Measurements from ENCODE around the gene PEF1. TPM values are rescaled to one million over a fixed set of nuclear protein-coding genes. Genes with fewer than 3 reads are reported as not detected.

PEF1 gene
- total and polyA plus RNA-seq, 2 of the 8 experiments (the other 6 are each of a cell fraction or from before 2014, with no cell fraction given): 35.2 to 69.2 TPM

GRCh38 chr1:31647106-31647505 lies 2.4 kb upstream of the PEF1 start:
- no peak overlapping the region for H4K91ac ChIP-seq (replicated peaks; ENCODE audit: insufficient read length, low read length)
- H2AFZ ChIP-seq (ENCODE audit: low read length): no peak overlapping the region
- 83% methylated on average over 2 of the region's 2 CpGs; no CpG with 5 or more reads in 1 of the 2 experiments for WGBS, 2 experiments (ENCODE audit: extremely low coverage in 1 of 2, insufficient coverage in 1 of 2, insufficient read length in 1 of 2, insufficient replicate concordance in 2 of 2, low coverage in 1 of 2, low lambda C conversion rate in 2 of 2, missing lambda C conversion rate in 1 of 2)
- peaks cover 3 to 17% (median 5%) of the 10 kb centered on the region in 4 experiments for H3K4me1 ChIP-seq (replicated peaks in 1 of 4; ENCODE audit: control insufficient read depth in 3 of 4, insufficient read depth in 4 of 4, low read length in 3 of 4)
- H2AK5ac ChIP-seq (ENCODE audit: low read depth, low read length): no peak overlapping the region
- no peak overlapping the region for H4K8ac ChIP-seq (ENCODE audit: extremely low read depth, insufficient read depth, low read length)
- H3K23ac ChIP-seq (ENCODE audit: insufficient read length): no peak overlapping the region
- peaks cover 9% of the 10 kb centered on the region for H3K23me2 ChIP-seq (ENCODE audit: low read depth, low read length)
- H3K36me3 ChIP-seq (ENCODE audit: control insufficient read depth in 2 of 4, insufficient read depth in 4 of 4, low read length in 3 of 4): no peaks in the 10 kb centered on the region
- H2BK15ac ChIP-seq (ENCODE audit: low read length): no peak overlapping the region
- no peak overlapping the region for H3K4ac ChIP-seq (replicated peaks; ENCODE audit: insufficient read length, low read depth, low read length)
- H3K79me2 ChIP-seq (ENCODE audit: control insufficient read depth in 1 of 2, insufficient read depth in 2 of 2, low read length in 2 of 2): peaks cover 3 to 21% of the 10 kb centered on the region in 2 experiments; a peak in 2 of 4 replicates
- no peaks in the 10 kb centered on the region; the same call in 1 of the 2 replicates for H3K79me1 ChIP-seq (ENCODE audit: low read depth, low read length)
- no peak for FAIRE-seq
- no peaks in the 10 kb centered on the region for H3K27me3 ChIP-seq (replicated peaks in 1 of 4; ENCODE audit: control insufficient read depth in 3 of 4, extremely low read depth in 1 of 4, insufficient read depth in 3 of 4, low read length in 3 of 4)
- no peak overlapping the region for H3K56ac ChIP-seq (replicated peaks; ENCODE audit: insufficient read length, low read depth, low read length)
- no peak overlapping the region for H3K18ac ChIP-seq (ENCODE audit: extremely low read depth, low read length)
- POLR2A ChIA-PET (ENCODE audit: partially characterized antibody): interaction anchor here (1.2 to 1.8 kb wide), 2 partner anchors 12 to 14 kb away, joined by 3 read pairs; no protein-coding TSS in a partner anchor
- H3K27ac ChIP-seq (ENCODE audit: low read depth, low read length): no peak overlapping the region
- H2BK12ac ChIP-seq (ENCODE audit: low read depth, low read length): no peak overlapping the region
- no peak for DNase-seq (ENCODE audit: low read depth in 1 of 2, low spot score in 2 of 2)
- no peak overlapping the region for H2BK120ac ChIP-seq (replicated peaks; ENCODE audit: low read depth, low read length)
- H4K5ac ChIP-seq (ENCODE audit: insufficient read length, low read depth, low read length): no peak overlapping the region
- no peak overlapping the region for H3K9ac ChIP-seq (replicated peaks in 1 of 4; ENCODE audit: extremely low read depth in 1 of 4, low read depth in 3 of 4, low read length in 3 of 4)
- TF ChIP-seq CBX8 (IDR thresholded peaks at IDR 0.05; ENCODE audit: borderline replicate concordance, low read depth, low read length) (no peak), NANOG (IDR thresholded peaks at IDR 0.05; ENCODE audit: insufficient read depth, low read depth, low read length, poor library complexity, severe bottlenecking) (no peak), JUND (IDR thresholded peaks at IDR 0.05; ENCODE audit: low read length) (no peak), E2F6 (IDR thresholded peaks at IDR 0.05) (no peak), KDM1A (IDR thresholded peaks at IDR 0.05; ENCODE audit: borderline replicate concordance, low read length) (no peak)
- H2BK5ac ChIP-seq (ENCODE audit: low read depth, low read length): no peak overlapping the region
- no peaks in the 10 kb centered on the region for H3K9me3 ChIP-seq (ENCODE audit: insufficient read depth in 2 of 2, low read depth in 1 of 2, low read length in 1 of 2)
- H2BK20ac ChIP-seq (ENCODE audit: low read length): no peak overlapping the region
- H4K20me1 ChIP-seq (replicated peaks in 1 of 2; ENCODE audit: control insufficient read depth in 1 of 2, insufficient read depth in 2 of 2, low read length in 2 of 2): peaks cover 0 to 2% of the 10 kb centered on the region in 2 experiments
- no peak overlapping the region for H3K4me3 ChIP-seq (ENCODE audit: extremely low read depth in 1 of 4, insufficient read depth in 2 of 4, low read depth in 3 of 4, low read length in 4 of 4)
- H3K14ac ChIP-seq (ENCODE audit: insufficient read length): no peak overlapping the region
- CTCF ChIA-PET (ENCODE audit: partially characterized antibody): interaction anchor here (1.0 kb wide), 1 partner anchor 68 kb away, joined by 3 read pairs; no protein-coding TSS in a partner anchor
- no peak overlapping the region for H3K4me2 ChIP-seq (ENCODE audit: insufficient read depth in 1 of 2, low read depth in 2 of 2, low read length in 2 of 2)
